K562 (cell line): ENCODE data around the gene GUCY2D. TPM values are rescaled to one million over a fixed set of nuclear protein-coding genes. Genes with fewer than 3 reads are reported as not detected.

Experiments
- ATAC-seq: fragments of 200-7000 bp; cut with Tn5 transposase; 3 replicates; pipeline ENCODE4 v1.9.1; 2020; ENCODE audit warnings: moderate library complexity
- BruUV-seq: library from RNA; stranded (reverse); fragments of 400-500 nt; replicated peaks from 2 replicates; lab custom pipeline; 2021; lab: Mats Ljungman, UMichigan
- CTCF ChIA-PET: fragments of 300-600 bp; formaldehyde crosslinking; extraction: SDS; loops from one replicate; lab custom pipeline; 2021; ENCODE audit warnings: low intra/inter-chr PET ratio; lab: Yijun Ruan, JAX
- POLR2A ChIA-PET: fragments of 300-600, 350-650 bp; sonication (Branson Sonifier 250); formaldehyde crosslinking; extraction: SDS; loops from one replicate; lab custom pipeline; 2021; ENCODE audit warnings: antibody characterized with exemption, inconsistent platforms; lab: Yijun Ruan, JAX
- DNase-seq, 4 experiments: peaks; one replicate each; pipeline versions ENCODE4 v3.0.0 to v3.0.0-alpha.2; 2011 to 2018; ENCODE audit warnings: low spot score in 3 of 4, mixed read lengths in 3 of 4; ENCODE audit errors: extremely low read depth in 1 of 4
- FAIRE-seq: peaks from 2 replicates; lab custom pipeline; 2011; peaks lifted over from hg19 to GRCh38; lab: Jason Lieb, UNC
- H2AFZ ChIP-seq: 2 replicates; pipeline ENCODE4 v1.6.0; 2011; ENCODE audit warnings: low read depth, low read length, control low read depth, inconsistent platforms
- H3K27ac ChIP-seq: fragments of 200-600 bp; 3 replicates; pipeline ENCODE4 v1.8.0; 2011; ENCODE audit warnings: low read depth, mild to moderate bottlenecking, control low read depth, inconsistent platforms, low read length, moderate library complexity, mixed read lengths; ENCODE audit errors: extremely low read depth
- H3K27me3 ChIP-seq, 2 experiments: fragments of 300-600 bp in 1 of 2; 2 replicates in 1 of 2; 3 replicates in 1 of 2; pipeline versions ENCODE4 v1.6.0 to v1.8.0; 2011; ENCODE audit warnings: inconsistent platforms in 2 of 2, low read length in 2 of 2, mild to moderate bottlenecking in 1 of 2, mixed read lengths in 1 of 2, moderate library complexity in 1 of 2; ENCODE audit not compliant: control insufficient read depth in 2 of 2, insufficient read depth in 2 of 2
- H3K36me3 ChIP-seq: fragments of 300-600 bp; 3 replicates; pipeline ENCODE4 v1.8.0; 2011; ENCODE audit warnings: mild to moderate bottlenecking, low read length, inconsistent platforms; ENCODE audit not compliant: control insufficient read depth, insufficient read depth
- H3K4me1 ChIP-seq, 2 experiments: fragments of 200-600 bp in 1 of 2; replicated peaks in 1 of 2; 2 replicates in 1 of 2; 3 replicates in 1 of 2; pipeline versions ENCODE4 v1.5.1 to v1.8.0; 2011; ENCODE audit warnings: inconsistent platforms in 2 of 2, low read length in 2 of 2, mild to moderate bottlenecking in 1 of 2, mixed read lengths in 1 of 2, moderate library complexity in 1 of 2; ENCODE audit not compliant: control insufficient read depth in 2 of 2, insufficient read depth in 2 of 2
- H3K4me2 ChIP-seq: 2 replicates; pipeline ENCODE4 v1.6.1; 2011; ENCODE audit warnings: low read length, control low read depth, inconsistent platforms, mixed read lengths; ENCODE audit not compliant: insufficient read depth
- H3K4me3 ChIP-seq: fragments of 200-600 bp; sonication (generic), shearing (Covaris generic); 2 replicates; pipeline ENCODE4 v1.5.1; 2016; ENCODE audit warnings: control low read depth, inconsistent platforms
- H3K79me2 ChIP-seq: fragments of 200-600 bp; 3 replicates; pipeline ENCODE4 v1.8.0; 2011; ENCODE audit warnings: low read length, inconsistent platforms; ENCODE audit not compliant: control insufficient read depth, insufficient read depth
- H3K9ac ChIP-seq, 2 experiments: 2 replicates each; pipeline versions ENCODE4 v1.6.0 to v1.6.1; 2011; ENCODE audit warnings: low read depth in 2 of 2, low read length in 2 of 2, control low read depth in 1 of 2, inconsistent platforms in 1 of 2, mild to moderate bottlenecking in 1 of 2, mixed read lengths in 1 of 2; ENCODE audit not compliant: insufficient read depth in 1 of 2
- H3K9me1 ChIP-seq: one replicate; pipeline ENCODE4 v1.6.0; 2011; ENCODE audit warnings: inconsistent platforms, mild to moderate bottlenecking, low read length, moderate library complexity; ENCODE audit not compliant: control insufficient read depth, insufficient read depth
- H3K9me3 ChIP-seq: replicated peaks from 2 replicates; pipeline ENCODE4 v1.5.1; 2011; ENCODE audit warnings: low read depth, low read length, inconsistent platforms; ENCODE audit not compliant: control insufficient read depth, insufficient read depth
- H4K20me1 ChIP-seq: replicated peaks from 2 replicates; pipeline ENCODE4 v1.6.1; 2011; ENCODE audit warnings: low read length, inconsistent platforms, mixed read lengths; ENCODE audit not compliant: control insufficient read depth, insufficient read depth
- ADNP ChIP-seq: fragments of 200-800 bp; sonication (Bioruptor generic); IDR thresholded peaks from 2 replicates; pipeline ENCODE4 v1.6.1; 2016; ENCODE audit warnings: missing genetic modification characterization, missing compliant biosample characterization
- ATF4 ChIP-seq: fragments of 450-650 bp; formaldehyde crosslinking; IDR thresholded peaks from 2 replicates; pipeline ENCODE4 v1.4.0; 2022; ENCODE audit warnings: mild to moderate bottlenecking, moderate library complexity
- LCOR ChIP-seq: sonication (generic); formaldehyde crosslinking; IDR thresholded peaks from 2 replicates; pipeline ENCODE4 v1.8.0; 2022; ENCODE audit warnings: mild to moderate bottlenecking, missing genetic modification reagents
- MTF1 ChIP-seq: fragments of 250-450 bp; sonication (Bioruptor Pico); IDR thresholded peaks from 2 replicates; pipeline ENCODE4 v1.9.0; 2021; ENCODE audit warnings: moderate library complexity, mild to moderate bottlenecking, inconsistent platforms, borderline replicate concordance
- MYBL2 ChIP-seq, 2 experiments: fragments of 450-650 bp in 1 of 2; sonication (generic) in 1 of 2; formaldehyde crosslinking in 1 of 2; IDR thresholded peaks; 2 replicates each; pipeline versions ENCODE4 v1.6.1 to v1.8.1; 2017 to 2022; ENCODE audit warnings: borderline replicate concordance in 1 of 2, inconsistent platforms in 1 of 2, low read depth in 1 of 2, mild to moderate bottlenecking in 1 of 2, missing genetic modification reagents in 1 of 2, moderate library complexity in 1 of 2
- NCOR1 ChIP-seq: fragments of 450-650 bp; IDR thresholded peaks from 2 replicates; pipeline ENCODE4 v1.6.1; 2016; ENCODE audit warnings: mild to moderate bottlenecking, moderate library complexity
- SMARCB1 ChIP-seq: IDR thresholded peaks from 2 replicates; pipeline ENCODE4 v1.6.1; 2011; ENCODE audit warnings: improper control_type of control experiment, low read depth; ENCODE audit not compliant: insufficient read length
- whole genome bisulfite sequencing: fragments of 100-300 bp; shearing (Covaris generic); methylation state at CpG from one replicate; pipeline ENCODE4 v1.1.6; 2016; ENCODE audit warnings: low coverage, mixed read lengths; ENCODE audit not compliant: insufficient coverage; ENCODE audit errors: missing lambda C conversion rate; 5-methylcytosine and 5-hydroxymethylcytosine counted together
- in situ Hi-C: fragments of 300-500 bp; cut with MboI; formaldehyde crosslinking; loops from 4 replicates; pipeline ENCODE4 v1.15.0; 2018; ENCODE audit warnings: inconsistent platforms, mixed read lengths
- intact Hi-C: fragments of 100-400 bp; cut with micrococcal nuclease; formaldehyde crosslinking; loops from 2 replicates; pipeline ENCODE4 v1.14.2; 2022
- polyA plus RNA-seq, 8 experiments: library from polyadenylated mRNA; depleted of rRNA in 4 of 8; stranded (reverse) in 5 of 8; unstranded in 3 of 8; fragments of >200 nt; fragmentation: Nextera tagmentation in 2 of 8; fragmentation: Illumina TruSeq in 1 of 8; extraction: Ambion mirVana in 2 of 8; extraction: Trizol in 1 of 8; gene quantifications; 2 replicates each; pipeline versions ENCODE4 v1.2.1 to v1.2.3, GENCODE V29; 2011 to 2014; ENCODE audit warnings: inconsistent platforms in 1 of 8, missing spikeins in 1 of 8
- total RNA-seq, 7 experiments: library from RNA; depleted of rRNA in 6 of 7; stranded (reverse); fragments of >200 nt in 6 of 7; fragmentation: Illumina TruSeq in 2 of 7; extraction: Trizol in 2 of 7; gene quantifications; 2 replicates each; pipeline versions ENCODE4 v1.2.1 to v1.2.3, GENCODE V29; 2011 to 2021; ENCODE audit warnings: low replicate concordance in 1 of 7
- TF ChIP-seq, protein P1 (sequence below): fragments of 150-350 bp; IDR thresholded peaks from 2 replicates; pipeline ENCODE4 v1.6.1; 2014; ENCODE audit warnings: low read depth, mild to moderate bottlenecking, low read length, borderline replicate concordance
- TF ChIP-seq, protein P2 (sequence below): fragments of 450-650 bp; formaldehyde crosslinking; IDR thresholded peaks from 2 replicates; pipeline ENCODE4 v1.4.0; 2020; ENCODE audit warnings: mild to moderate bottlenecking, moderate library complexity

Gene GUCY2D
- total and polyA plus RNA-seq, 9 of the 15 experiments (the other 6 are each of a cell fraction or from before 2014, with no cell fraction given) = 0.05 TPM; not detected in 8

DNA sequence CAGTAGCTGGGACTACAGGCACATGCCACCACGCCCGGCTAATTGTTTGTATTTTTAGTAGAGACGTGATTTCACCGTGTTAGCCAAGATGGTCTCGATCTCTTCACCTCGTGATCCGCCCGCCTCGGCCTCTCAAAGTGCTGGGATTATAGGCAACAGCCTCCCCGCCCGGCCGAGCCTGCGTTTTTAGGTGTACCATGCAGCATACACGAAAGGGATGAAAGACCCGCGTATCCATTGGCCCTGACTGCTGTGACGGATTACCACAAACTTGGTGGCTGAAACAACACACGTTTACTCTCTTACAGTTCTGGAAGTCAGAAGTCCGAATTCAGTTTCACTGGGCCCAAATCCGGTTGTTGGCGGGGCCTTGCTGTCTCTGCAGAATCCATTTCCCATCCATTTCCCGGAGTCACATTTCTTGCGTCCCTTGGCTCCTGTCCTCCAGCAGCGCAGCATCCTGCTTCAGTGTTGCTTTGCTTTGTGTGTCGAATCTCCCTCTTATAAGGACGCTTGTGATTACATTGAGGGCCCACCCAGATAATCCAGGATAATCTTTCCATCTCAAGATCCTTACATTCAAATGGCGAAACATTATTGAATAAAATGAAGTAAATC is 8.3 kb upstream of the GUCY2D start:
- Histone ChIP-seq H4K20me1 (no peaks in the 10 kb centered on the region), H3K4me2 (no peak overlapping the region), H3K4me3 (no peak overlapping the region), H3K27ac (no peak overlapping the region), H3K36me3 (no peaks in the 10 kb centered on the region), H3K79me2 (no peaks in the 10 kb centered on the region), H3K4me1 (peaks cover 0 to 11% of the 10 kb centered on the region in 2 experiments; a peak in 3 of 5 replicates), H2AFZ (no peak overlapping the region), H3K9me1 (no peaks in the 10 kb centered on the region), H3K9me3 (no peaks in the 10 kb centered on the region), H3K9ac (no peak overlapping the region), H3K27me3 (peaks cover 4 to 14% of the 10 kb centered on the region in 2 experiments; a peak in 2 of 5 replicates)
- in situ Hi-C loops (no loop called here), intact Hi-C loops (loop anchor here (5.0 to 10.0 kb wide), 2 partner anchors 61 to 172 kb away; no protein-coding TSS in a partner anchor)
- WGBS = 20% methylated on average over 27 of the region's 27 CpGs
- TF ChIP-seq NCOR1 (no peak), MYBL2 (IDR thresholded peaks at IDR 0.05; ENCODE audit: low read depth) (no peak), MYBL2 (CRISPR knock-in tag; IDR thresholded peaks at IDR 0.05; ENCODE audit: borderline replicate concordance) (no peak), LCOR (CRISPR knock-in tag) (no peak), SMARCB1 (no peak), MTF1 (CRISPR knock-in tag) (no peak), ADNP (tag) (no peak), ATF4 (CRISPR knock-in tag) (no peak)
- TF ChIP-seq, protein P1, sequence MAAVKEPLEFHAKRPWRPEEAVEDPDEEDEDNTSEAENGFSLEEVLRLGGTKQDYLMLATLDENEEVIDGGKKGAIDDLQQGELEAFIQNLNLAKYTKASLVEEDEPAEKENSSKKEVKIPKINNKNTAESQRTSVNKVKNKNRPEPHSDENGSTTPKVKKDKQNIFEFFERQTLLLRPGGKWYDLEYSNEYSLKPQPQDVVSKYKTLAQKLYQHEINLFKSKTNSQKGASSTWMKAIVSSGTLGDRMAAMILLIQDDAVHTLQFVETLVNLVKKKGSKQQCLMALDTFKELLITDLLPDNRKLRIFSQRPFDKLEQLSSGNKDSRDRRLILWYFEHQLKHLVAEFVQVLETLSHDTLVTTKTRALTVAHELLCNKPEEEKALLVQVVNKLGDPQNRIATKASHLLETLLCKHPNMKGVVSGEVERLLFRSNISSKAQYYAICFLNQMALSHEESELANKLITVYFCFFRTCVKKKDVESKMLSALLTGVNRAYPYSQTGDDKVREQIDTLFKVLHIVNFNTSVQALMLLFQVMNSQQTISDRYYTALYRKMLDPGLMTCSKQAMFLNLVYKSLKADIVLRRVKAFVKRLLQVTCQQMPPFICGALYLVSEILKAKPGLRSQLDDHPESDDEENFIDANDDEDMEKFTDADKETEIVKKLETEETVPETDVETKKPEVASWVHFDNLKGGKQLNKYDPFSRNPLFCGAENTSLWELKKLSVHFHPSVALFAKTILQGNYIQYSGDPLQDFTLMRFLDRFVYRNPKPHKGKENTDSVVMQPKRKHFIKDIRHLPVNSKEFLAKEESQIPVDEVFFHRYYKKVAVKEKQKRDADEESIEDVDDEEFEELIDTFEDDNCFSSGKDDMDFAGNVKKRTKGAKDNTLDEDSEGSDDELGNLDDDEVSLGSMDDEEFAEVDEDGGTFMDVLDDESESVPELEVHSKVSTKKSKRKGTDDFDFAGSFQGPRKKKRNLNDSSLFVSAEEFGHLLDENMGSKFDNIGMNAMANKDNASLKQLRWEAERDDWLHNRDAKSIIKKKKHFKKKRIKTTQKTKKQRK = no peak
- TF ChIP-seq, protein P2, sequence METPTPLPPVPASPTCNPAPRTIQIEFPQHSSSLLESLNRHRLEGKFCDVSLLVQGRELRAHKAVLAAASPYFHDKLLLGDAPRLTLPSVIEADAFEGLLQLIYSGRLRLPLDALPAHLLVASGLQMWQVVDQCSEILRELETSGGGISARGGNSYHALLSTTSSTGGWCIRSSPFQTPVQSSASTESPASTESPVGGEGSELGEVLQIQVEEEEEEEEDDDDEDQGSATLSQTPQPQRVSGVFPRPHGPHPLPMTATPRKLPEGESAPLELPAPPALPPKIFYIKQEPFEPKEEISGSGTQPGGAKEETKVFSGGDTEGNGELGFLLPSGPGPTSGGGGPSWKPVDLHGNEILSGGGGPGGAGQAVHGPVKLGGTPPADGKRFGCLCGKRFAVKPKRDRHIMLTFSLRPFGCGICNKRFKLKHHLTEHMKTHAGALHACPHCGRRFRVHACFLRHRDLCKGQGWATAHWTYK (CRISPR knock-in tag) = no peak
- ChIA-PET CTCF (no interaction called here), POLR2A (no interaction called here)
- ATAC-seq = no peak
- no peak for FAIRE-seq
- no peak for DNase-seq
- no TSS peak for BruUV-seq
